Measurements from ENCODE around the gene CRABP2.

DNA sequence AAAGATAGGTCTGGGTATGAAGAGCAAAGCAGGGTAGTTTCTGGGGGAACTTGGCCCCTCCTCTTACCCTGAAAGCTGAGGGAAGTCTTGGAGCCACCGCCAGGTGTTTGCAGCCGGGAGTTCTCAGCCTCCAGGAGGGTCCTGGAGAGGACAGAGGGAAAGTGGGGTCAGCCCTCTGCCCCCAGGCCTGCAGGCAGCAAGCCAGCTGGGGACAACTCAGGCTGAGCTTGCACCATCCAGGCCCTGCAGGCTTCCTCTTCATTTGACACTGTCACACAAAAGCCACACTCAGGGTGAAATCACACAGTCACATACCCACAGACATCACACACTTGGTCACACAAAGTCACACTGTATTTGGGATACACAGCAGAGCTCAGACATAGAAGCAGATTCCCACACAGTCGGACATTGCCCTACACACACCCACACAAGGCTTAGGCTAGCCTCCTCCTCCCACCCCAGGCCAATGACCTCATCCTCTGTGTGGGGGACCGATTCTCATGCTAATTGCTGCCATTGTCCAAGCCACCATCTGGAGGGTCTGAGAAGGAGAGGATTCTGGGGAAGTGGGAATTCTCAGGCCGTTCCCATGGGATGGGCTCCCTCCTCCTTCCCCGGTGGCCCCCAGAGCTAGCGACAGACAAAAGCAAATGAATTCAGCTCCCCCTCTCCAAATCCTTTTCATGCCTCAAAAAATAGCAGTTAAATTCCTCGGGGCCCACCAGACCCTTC, 31.8 kb downstream of the CRABP2 start:
- no peak for TF ChIP-seq EZH2 (IDR thresholded peaks at IDR 0.05; ENCODE audit: borderline replicate concordance, low read length)
- TF ChIP-seq, protein P1, sequence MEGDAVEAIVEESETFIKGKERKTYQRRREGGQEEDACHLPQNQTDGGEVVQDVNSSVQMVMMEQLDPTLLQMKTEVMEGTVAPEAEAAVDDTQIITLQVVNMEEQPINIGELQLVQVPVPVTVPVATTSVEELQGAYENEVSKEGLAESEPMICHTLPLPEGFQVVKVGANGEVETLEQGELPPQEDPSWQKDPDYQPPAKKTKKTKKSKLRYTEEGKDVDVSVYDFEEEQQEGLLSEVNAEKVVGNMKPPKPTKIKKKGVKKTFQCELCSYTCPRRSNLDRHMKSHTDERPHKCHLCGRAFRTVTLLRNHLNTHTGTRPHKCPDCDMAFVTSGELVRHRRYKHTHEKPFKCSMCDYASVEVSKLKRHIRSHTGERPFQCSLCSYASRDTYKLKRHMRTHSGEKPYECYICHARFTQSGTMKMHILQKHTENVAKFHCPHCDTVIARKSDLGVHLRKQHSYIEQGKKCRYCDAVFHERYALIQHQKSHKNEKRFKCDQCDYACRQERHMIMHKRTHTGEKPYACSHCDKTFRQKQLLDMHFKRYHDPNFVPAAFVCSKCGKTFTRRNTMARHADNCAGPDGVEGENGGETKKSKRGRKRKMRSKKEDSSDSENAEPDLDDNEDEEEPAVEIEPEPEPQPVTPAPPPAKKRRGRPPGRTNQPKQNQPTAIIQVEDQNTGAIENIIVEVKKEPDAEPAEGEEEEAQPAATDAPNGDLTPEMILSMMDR (IDR thresholded peaks at IDR 0.05; ENCODE audit: low read length): no peak
